HG03280 (cell line): ENCODE measurements around the gene ANKS4B.
"Not testable (repeated sequence)": the region's sequence is repeated elsewhere in the genome, so short reads cannot be mapped to it uniquely, and the experiment has no call there.

Experiments used
- ATAC-seq: cut with Tn5 transposase; IDR thresholded peaks from one replicate; pipeline ENCODE4 v1.9.1; 2021; ENCODE audit warnings: mild to moderate bottlenecking, moderate library complexity; ENCODE audit not compliant: unreplicated experiment

The ANKS4B gene

GRCh38 chr16:21217121-21217520 is 16.4 kb upstream of the ANKS4B start:
- ATAC-seq: no peak

GRCh38 chr16:21218153-21218552 is 15.3 kb upstream of the ANKS4B start:
- no peak for ATAC-seq

GRCh38 chr16:21219551-21219950 is 13.9 kb upstream of the ANKS4B start:
- no peak for ATAC-seq

GRCh38 chr16:21222495-21223337 is 10.8 kb upstream of the ANKS4B start:
- no peak for ATAC-seq

- ATAC-seq: no peak
Measured at GRCh38 chr16:21223787-21224186, 9.7 kb upstream of the ANKS4B start.

GRCh38 chr16:21224800-21225199 is 8.7 kb upstream of the ANKS4B start:
- no peak for ATAC-seq

GRCh38 chr16:21226749-21227148 is 6.8 kb upstream of the ANKS4B start:
- no peak for ATAC-seq

- no peak for ATAC-seq
Measured at GRCh38 chr16:21227866-21228265, 5.6 kb upstream of the ANKS4B start.

GRCh38 chr16:21228361-21228872 is 5.1 kb upstream of the ANKS4B start:
- no peak for ATAC-seq

GRCh38 chr16:21233045-21233520 is 416 bp upstream of the ANKS4B start:
- ATAC-seq: no peak

GRCh38 chr16:21235199-21235585 is 1.7 kb downstream of the ANKS4B start:
- ATAC-seq: no peak

GRCh38 chr16:21236831-21237230 is 3.3 kb downstream of the ANKS4B start:
- ATAC-seq: no peak

GRCh38 chr16:21239646-21240045 is 6.1 kb downstream of the ANKS4B start:
- no peak for ATAC-seq

GRCh38 chr16:21242756-21243155 is 9.3 kb downstream of the ANKS4B start:
- ATAC-seq: no peak

- no peak for ATAC-seq
Measured at GRCh38 chr16:21244518-21245215, 11.2 kb downstream of the ANKS4B start.

GRCh38 chr16:21248179-21248578 is 14.7 kb downstream of the ANKS4B start:
- not testable (repeated sequence) for ATAC-seq

- no peak for ATAC-seq
Measured at GRCh38 chr16:21250072-21250923, 16.8 kb downstream of the ANKS4B start.

- no peak for ATAC-seq
Measured at GRCh38 chr16:21253470-21253869, 20.0 kb downstream of the ANKS4B start.

- ATAC-seq: no peak
Measured at GRCh38 chr16:21256636-21257035, 23.1 kb downstream of the ANKS4B start.

GRCh38 chr16:21257284-21257683 is 23.8 kb downstream of the ANKS4B start:
- ATAC-seq: no peak
